Right lobe of liver (tissue), 4 donors: Measurements from ENCODE around the gene ACER3.

ENCODE experiments used
- CTCF ChIP-seq, 4 donors: fragments of 200-600 bp in 3 of 4; fragments of 450-650 bp in 1 of 4; IDR thresholded peaks; one replicate each; pipeline versions ENCODE4 v1.5.1 to v1.8.0; 2016 to 2022; ENCODE audit warnings: antibody characterized with exemption in 4 of 4, mild to moderate bottlenecking in 2 of 4
- POLR2A ChIP-seq: fragments of 450-650 bp; IDR thresholded peaks from one replicate; pipeline ENCODE4 v1.6.1; 2017; ENCODE audit warnings: antibody characterized with exemption, mild to moderate bottlenecking
- donor health status: DM: no; HTN: no; CAD: no.
- donor health status: DM: no; HTN: no; CAD: no.
- donor health status: DM: no; HTN: yes; CAD: no.

- no peak for TF ChIP-seq POLR2A
- TF ChIP-seq CTCF (IDR thresholded peaks at IDR 0.05), result no peak
Measured at GRCh38 chr11:77053217-77054015, 192.7 kb downstream of the ACER3 start.
